Spinal cord (tissue), 10 donors: ENCODE results near the gene RNF157. TPM values are rescaled to one million over a fixed set of nuclear protein-coding genes. Genes with fewer than 3 reads are reported as not detected.

Experiments used
- DNase-seq, 6 donors: peaks; one replicate each; pipeline versions ENCODE4 v3.0.0 to v3.0.0-alpha.2; 2013 to 2015; ENCODE audit warnings: low spot score in 6 of 6, low read depth in 4 of 6
- H3K27ac ChIP-seq: one replicate; pipeline ENCODE4 v1.5.1; 2013; ENCODE audit warnings: low read depth, low read length, control low read depth
- H3K27me3 ChIP-seq: one replicate; pipeline ENCODE4 v1.6.1; 2013; ENCODE audit warnings: low read length; ENCODE audit not compliant: control insufficient read depth, insufficient read depth
- H3K36me3 ChIP-seq: one replicate; pipeline ENCODE4 v1.6.1; 2013; ENCODE audit warnings: low read length; ENCODE audit not compliant: control insufficient read depth, insufficient read depth
- H3K4me1 ChIP-seq: one replicate; pipeline ENCODE4 v1.6.1; 2013; ENCODE audit warnings: low read length; ENCODE audit not compliant: control insufficient read depth, insufficient read depth
- H3K4me3 ChIP-seq: one replicate; pipeline ENCODE4 v1.5.1; 2013; ENCODE audit warnings: low read depth, low read length, control low read depth
- H3K9me3 ChIP-seq: one replicate; pipeline ENCODE4 v1.6.1; 2013; ENCODE audit warnings: low read length; ENCODE audit not compliant: control insufficient read depth, insufficient read depth
- WGBS: methylation state at CpG from one replicate; pipeline ENCODE4 v1.1.5; 2013; ENCODE audit warnings: missing lambda C conversion rate; ENCODE audit not compliant: insufficient coverage; 5-methylcytosine and 5-hydroxymethylcytosine counted together
- polyA plus RNA-seq, 2 donors: library from polyadenylated mRNA; unstranded; fragments of 120-200 nt; gene quantifications; one replicate each; pipeline ENCODE4 v1.2.1, GENCODE V29; 2013; ENCODE audit not compliant: insufficient read length in 2 of 2
- total RNA-seq, 2 donors: library from RNA; depleted of rRNA in 1 of 2; stranded (reverse); fragments of 120-200 nt in 1 of 2; fragments of >200 nt in 1 of 2; gene quantifications; one replicate each; pipeline versions ENCODE4 v1.2.3 to v1.2.4, GENCODE V29; 2013 to 2014
- donor health status: healthy.

Gene RNF157
- total and polyA plus RNA-seq, 4 donors, result 22.8 to 196 (median 126) TPM

GRCh38 chr17:76154936-76155845, 85.1 kb downstream of the RNF157 start:
- H3K4me1 ChIP-seq, result peaks cover 7% of the 10 kb centered on the region
- 86% methylated on average over 6 of the region's 10 CpGs for WGBS
- H3K4me3 ChIP-seq, result no peak overlapping the region
- H3K27ac ChIP-seq, result no peak overlapping the region
- DNase-seq, result no peak
- no peaks in the 10 kb centered on the region for H3K27me3 ChIP-seq
- no peaks in the 10 kb centered on the region for H3K9me3 ChIP-seq
- H3K36me3 ChIP-seq, result peaks cover 63% of the 10 kb centered on the region

GRCh38 chr17:76154292-76154691, 86.0 kb downstream of the RNF157 start:
- peaks cover 62% of the 10 kb centered on the region for H3K36me3 ChIP-seq
- no peak overlapping the region for H3K27ac ChIP-seq

GRCh38 chr17:76153640-76154039, 86.7 kb downstream of the RNF157 start:
- H3K27me3 ChIP-seq, result no peaks in the 10 kb centered on the region

More at GRCh38 chr17:76154292-76154691, 86.0 kb downstream of the RNF157 start:
- no peak for DNase-seq
- Histone ChIP-seq H3K4me3 (no peak overlapping the region), H3K27me3 (no peaks in the 10 kb centered on the region), H3K4me1 (peaks cover 7% of the 10 kb centered on the region), H3K9me3 (no peaks in the 10 kb centered on the region)
- 80% methylated on average over 1 of the region's 3 CpGs for WGBS

GRCh38 chr17:76153202-76153601, 87.1 kb downstream of the RNF157 start:
- Histone ChIP-seq H3K36me3 (peaks cover 62% of the 10 kb centered on the region), H3K27ac (no peak overlapping the region), H3K4me3 (no peak overlapping the region), H3K27me3 (no peaks in the 10 kb centered on the region), H3K9me3 (no peaks in the 10 kb centered on the region), H3K4me1 (peaks cover 7% of the 10 kb centered on the region)
- WGBS, result 82% methylated on average over 7 of the region's 9 CpGs
- no peak for DNase-seq

More at GRCh38 chr17:76153640-76154039, 86.7 kb downstream of the RNF157 start:
- Histone ChIP-seq H3K9me3 (no peaks in the 10 kb centered on the region), H3K27ac (no peak overlapping the region), H3K36me3 (peaks cover 64% of the 10 kb centered on the region), H3K4me3 (no peak overlapping the region), H3K4me1 (peaks cover 7% of the 10 kb centered on the region)
- DNase-seq, result peak in 1 of 6 donors; percentile 39
- WGBS, result 47% methylated on average over 5 of the region's 5 CpGs

GRCh38 chr17:76152591-76152990, 87.7 kb downstream of the RNF157 start:
- Histone ChIP-seq H3K9me3 (no peaks in the 10 kb centered on the region), H3K36me3 (peaks cover 57% of the 10 kb centered on the region), H3K4me1 (peaks cover 8% of the 10 kb centered on the region), H3K27me3 (no peaks in the 10 kb centered on the region), H3K4me3 (no peak overlapping the region), H3K27ac (no peak overlapping the region)
- WGBS, result 69% methylated on average over 7 of the region's 7 CpGs
- no peak for DNase-seq

- WGBS, result 94% methylated on average over 3 of the region's 8 CpGs
- Histone ChIP-seq H3K27ac (no peak overlapping the region), H3K36me3 (peaks cover 60% of the 10 kb centered on the region)
These were observed 88.3 kb downstream of the RNF157 start for GRCh38 chr17:76151896-76152454.

GRCh38 chr17:76150712-76151622, 89.3 kb downstream of the RNF157 start:
- H3K27me3 ChIP-seq, result no peaks in the 10 kb centered on the region
- no peak overlapping the region for H3K27ac ChIP-seq
- H3K9me3 ChIP-seq, result no peaks in the 10 kb centered on the region
- H3K4me3 ChIP-seq, result no peak overlapping the region
- WGBS, result 87% methylated on average over 21 of the region's 23 CpGs
- peaks cover 59% of the 10 kb centered on the region for H3K36me3 ChIP-seq
- peaks cover 17% of the 10 kb centered on the region for H3K4me1 ChIP-seq
- DNase-seq, result no peak

More at GRCh38 chr17:76151896-76152454, 88.3 kb downstream of the RNF157 start:
- Histone ChIP-seq H3K27me3 (no peaks in the 10 kb centered on the region), H3K9me3 (no peaks in the 10 kb centered on the region), H3K4me1 (peaks cover 12% of the 10 kb centered on the region), H3K4me3 (no peak overlapping the region)
- DNase-seq, result no peak

- 90% methylated on average over 10 of the region's 10 CpGs for WGBS
These were observed 91.1 kb downstream of the RNF157 start for GRCh38 chr17:76149214-76149613.

GRCh38 chr17:76148015-76148326, 92.3 kb downstream of the RNF157 start:
- WGBS, result no CpG with 5 or more reads among the region's 1 CpG
- peaks cover 25% of the 10 kb centered on the region for H3K4me1 ChIP-seq
- H3K27ac ChIP-seq, result no peak overlapping the region
- no peak for DNase-seq
- H3K9me3 ChIP-seq, result no peaks in the 10 kb centered on the region
- H3K27me3 ChIP-seq, result no peaks in the 10 kb centered on the region
- H3K36me3 ChIP-seq, result peaks cover 64% of the 10 kb centered on the region
- no peak overlapping the region for H3K4me3 ChIP-seq

More at GRCh38 chr17:76149214-76149613, 91.1 kb downstream of the RNF157 start:
- H3K4me1 ChIP-seq, result peaks cover 18% of the 10 kb centered on the region
- H3K27me3 ChIP-seq, result no peaks in the 10 kb centered on the region
- no peak for DNase-seq
- H3K27ac ChIP-seq, result no peak overlapping the region
- H3K9me3 ChIP-seq, result no peaks in the 10 kb centered on the region
- peaks cover 62% of the 10 kb centered on the region for H3K36me3 ChIP-seq
- H3K4me3 ChIP-seq, result no peak overlapping the region
